ENCODE results near the gene TBC1D14.

The TBC1D14 gene

DNA sequence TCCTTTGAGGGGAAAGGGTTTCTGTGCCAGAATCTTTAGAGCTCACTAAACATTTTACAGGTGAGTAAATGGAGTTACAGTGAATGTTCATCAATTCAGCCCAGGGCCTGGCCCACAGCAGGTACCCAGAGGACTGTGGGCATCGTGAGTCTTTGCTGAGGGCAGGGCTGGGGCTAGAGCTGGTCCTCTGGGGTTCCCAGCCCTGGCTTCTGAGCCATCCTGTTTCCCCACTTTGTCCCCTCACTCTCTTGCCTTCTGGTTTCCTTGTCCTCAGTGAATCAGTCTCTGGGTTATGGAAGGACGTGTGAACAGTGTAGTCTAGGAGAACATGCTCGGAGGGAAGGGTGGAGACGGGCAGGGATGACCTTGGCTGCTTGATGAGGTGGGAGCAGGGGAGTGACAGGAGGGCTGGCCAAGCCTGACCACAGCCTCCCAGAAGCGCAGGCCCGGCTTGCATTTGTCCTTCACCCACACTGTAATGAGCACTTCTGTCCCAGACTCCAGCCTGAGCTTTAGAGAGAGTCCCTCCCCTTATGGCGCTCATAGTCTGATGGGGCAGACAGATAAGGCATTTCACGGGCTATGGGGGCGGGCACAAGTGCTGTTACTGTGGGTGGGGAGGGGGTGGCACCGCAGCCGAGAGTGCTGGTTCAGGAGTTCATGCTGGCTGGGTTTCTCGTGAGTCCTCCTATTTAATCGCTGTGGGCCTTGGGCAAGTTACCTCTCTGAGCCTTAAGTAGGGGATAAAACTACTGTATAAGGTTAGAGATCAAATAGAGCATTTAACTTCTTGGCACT lies 17.3 kb downstream of the TBC1D14 start:
- no peak for DNase-seq (ENCODE audit: low read depth, low spot score)

DNA sequence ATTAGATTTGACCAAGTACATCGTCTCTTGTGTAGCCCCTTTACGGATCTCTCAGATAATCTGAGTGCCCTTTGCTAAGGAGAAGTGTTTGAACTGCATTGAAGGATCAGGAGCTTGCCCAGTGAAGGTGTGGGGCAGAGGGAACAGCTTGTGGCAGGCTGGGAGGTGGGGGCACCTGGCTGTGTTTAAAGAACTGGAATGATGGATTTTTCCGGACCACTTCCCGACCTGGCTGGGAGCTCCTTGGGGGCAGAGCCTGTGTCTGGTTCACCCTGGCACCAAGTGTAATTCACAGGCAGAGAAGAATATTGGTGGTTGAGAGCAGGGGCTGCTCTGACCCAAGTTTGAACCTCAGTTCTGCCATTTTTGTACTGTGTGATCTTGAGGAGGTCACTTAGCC lies 18.5 kb downstream of the TBC1D14 start:
- no peak for DNase-seq (ENCODE audit: low read depth, low spot score)

GRCh38 chr4:6929339-6929811 lies 19.7 kb downstream of the TBC1D14 start:
- DNase-seq (ENCODE audit: low read depth, low spot score): no peak

GRCh38 chr4:6929812-6930464 lies 20.3 kb downstream of the TBC1D14 start:
- no peak for DNase-seq (ENCODE audit: low read depth, low spot score)

DNA sequence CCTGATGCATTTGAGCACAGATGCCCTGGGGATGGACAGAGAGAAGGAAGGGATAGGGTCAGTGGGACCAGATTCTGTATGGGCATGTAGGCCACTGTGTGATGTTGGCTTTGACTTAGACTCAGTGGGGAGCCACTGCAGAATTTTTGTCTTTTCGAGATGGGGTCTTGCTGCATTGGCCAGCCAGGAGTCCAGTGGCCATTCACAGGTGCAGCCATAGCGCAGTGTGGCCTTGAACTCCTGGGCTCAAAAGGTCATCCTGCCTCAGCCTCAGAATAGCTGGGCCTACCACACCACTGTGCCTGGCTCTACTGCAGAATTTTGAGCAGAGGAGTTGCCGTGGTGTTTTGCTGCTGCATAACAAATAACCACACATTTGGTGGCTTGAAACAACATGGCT lies 22.8 kb downstream of the TBC1D14 start:
- no peak for DNase-seq (ENCODE audit: low read depth, low spot score)

- DNase-seq (ENCODE audit: low read depth, low spot score): no peak
These were observed 23.3 kb downstream of the TBC1D14 start for GRCh38 chr4:6932918-6933317.

GRCh38 chr4:6933691-6934430 lies 24.2 kb downstream of the TBC1D14 start:
- no peak for DNase-seq (ENCODE audit: low read depth, low spot score)

GRCh38 chr4:6935965-6936364 lies 26.3 kb downstream of the TBC1D14 start:
- no peak for DNase-seq (ENCODE audit: low read depth, low spot score)

DNA sequence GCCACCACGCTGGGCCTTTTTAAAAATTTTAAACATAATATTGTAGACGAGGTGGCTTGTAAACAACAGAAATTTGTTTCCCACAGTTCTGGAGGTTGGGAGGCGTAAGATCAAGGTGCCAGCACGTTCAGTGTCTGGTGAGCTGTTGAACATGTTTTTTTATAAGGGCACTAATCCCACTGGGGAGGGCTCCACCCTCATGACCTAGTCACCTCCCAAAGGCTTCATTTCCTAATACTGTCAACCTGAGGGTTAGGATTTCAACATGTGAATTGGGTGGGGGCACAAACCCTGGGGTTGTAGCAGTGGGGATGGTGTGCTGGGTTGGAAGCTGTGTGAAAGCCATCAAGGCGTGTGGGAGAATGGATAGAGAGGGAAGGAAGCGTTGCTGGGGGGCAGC lies 27.6 kb downstream of the TBC1D14 start:
- no peak for DNase-seq (ENCODE audit: low read depth, low spot score)

GRCh38 chr4:6937754-6938153 lies 28.1 kb downstream of the TBC1D14 start:
- DNase-seq (ENCODE audit: low read depth, low spot score): no peak

- no peak for DNase-seq (ENCODE audit: low read depth, low spot score)
These were observed 28.6 kb downstream of the TBC1D14 start for GRCh38 chr4:6938237-6938636.

GRCh38 chr4:6938647-6939271 lies 29.1 kb downstream of the TBC1D14 start:
- DNase-seq (ENCODE audit: low read depth, low spot score): no peak

GRCh38 chr4:6939761-6940743 lies 30.4 kb downstream of the TBC1D14 start:
- no peak for DNase-seq (ENCODE audit: low read depth, low spot score)

DNA sequence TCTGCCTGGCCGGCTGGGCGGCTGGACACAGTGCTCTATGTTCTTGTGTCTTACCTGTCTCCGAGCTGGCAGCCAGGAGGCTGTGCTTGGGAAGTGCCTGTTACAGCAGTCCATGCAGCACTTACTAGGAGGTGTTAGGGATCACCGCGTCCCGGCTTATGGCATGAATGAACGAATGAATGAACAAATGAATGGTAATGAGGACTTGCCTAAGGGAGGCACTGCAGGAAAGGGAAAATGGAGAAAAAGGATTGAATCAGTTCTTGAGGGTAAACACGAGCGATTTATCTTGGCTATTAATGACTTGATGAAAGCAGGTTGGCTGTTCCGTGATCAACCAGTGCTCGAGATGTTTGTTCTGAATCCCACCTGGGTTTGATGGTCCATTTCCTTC lies 31.1 kb downstream of the TBC1D14 start:
- DNase-seq (ENCODE audit: low read depth, low spot score): no peak

GRCh38 chr4:6941796-6942195 lies 32.2 kb downstream of the TBC1D14 start:
- DNase-seq (ENCODE audit: low read depth, low spot score): no peak

DNA sequence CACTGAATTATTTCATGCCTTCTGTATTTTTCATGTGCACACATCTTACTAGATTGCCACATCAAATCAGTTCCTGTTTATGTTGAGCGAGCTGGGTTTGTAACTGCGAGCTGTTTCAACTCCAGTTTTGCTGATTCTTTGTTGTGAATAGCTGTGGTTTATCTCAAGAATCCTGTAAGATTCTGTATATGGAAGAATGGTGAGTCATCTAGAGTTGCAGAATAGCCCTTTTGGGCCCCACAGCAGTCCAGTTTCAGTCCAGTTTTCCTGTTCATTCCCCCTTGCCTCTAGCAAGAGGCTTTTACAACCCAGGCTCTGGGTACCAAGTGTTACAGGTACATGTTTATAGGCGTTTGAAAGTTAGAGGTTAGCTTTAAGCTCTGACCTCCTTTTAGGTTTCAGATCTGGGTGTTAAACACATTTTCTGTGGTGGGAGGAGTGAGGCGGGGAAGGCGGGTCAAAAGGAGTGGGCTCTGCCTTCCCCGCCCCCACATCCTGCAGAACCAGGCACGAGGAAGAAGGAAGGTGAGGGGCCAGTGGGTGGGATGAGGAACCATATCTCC lies 32.7 kb downstream of the TBC1D14 start:
- no peak for DNase-seq (ENCODE audit: low read depth, low spot score)

DNA sequence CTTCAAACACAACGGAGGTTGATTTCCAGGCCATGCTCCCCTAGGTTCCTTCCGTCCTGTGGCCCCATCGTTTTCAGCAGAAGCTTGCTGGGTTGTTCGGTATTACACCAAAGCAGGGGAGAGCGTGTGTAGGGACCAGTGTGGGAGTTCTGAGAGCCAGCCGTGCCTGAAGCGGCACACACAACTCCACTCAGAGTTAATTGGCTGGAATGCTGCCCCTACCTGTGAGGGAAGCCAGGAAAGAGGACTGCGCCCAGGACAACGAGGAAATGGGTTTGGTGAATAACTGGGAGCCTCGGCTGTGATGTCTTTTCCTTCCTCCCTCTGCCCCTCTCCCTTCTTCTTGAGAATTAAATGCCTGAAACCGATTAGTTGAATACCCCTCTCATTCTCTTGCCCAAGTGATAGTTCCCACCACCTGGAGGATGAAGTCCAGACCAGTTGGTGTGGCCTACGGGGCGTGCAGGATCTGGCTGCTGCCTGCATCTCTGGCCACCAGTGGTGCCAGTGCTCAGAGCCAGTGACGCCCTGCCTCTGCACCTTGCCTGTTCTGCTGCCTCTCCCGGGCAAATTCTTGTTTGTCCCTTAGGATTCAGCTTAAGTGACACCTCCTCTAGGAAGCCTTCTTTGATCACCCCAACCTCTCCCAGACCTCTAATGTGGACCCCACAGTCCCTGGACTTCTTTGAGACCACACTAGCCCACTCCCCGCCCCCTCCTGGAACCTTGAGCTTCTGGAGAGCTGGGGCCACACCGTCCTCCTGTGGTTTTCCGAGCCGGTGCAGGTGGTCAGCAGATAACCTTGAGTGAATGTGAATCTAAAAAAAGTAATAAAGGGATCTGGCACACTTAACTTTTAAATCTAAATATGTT lies 33.6 kb downstream of the TBC1D14 start:
- no peak for DNase-seq (ENCODE audit: low read depth, low spot score)

GRCh38 chr4:6943885-6944225 lies 34.2 kb downstream of the TBC1D14 start:
- DNase-seq (ENCODE audit: low read depth, low spot score): no peak

GRCh38 chr4:6944301-6945051 lies 34.9 kb downstream of the TBC1D14 start:
- no peak for DNase-seq (ENCODE audit: low read depth, low spot score)
